A673 (cell line): ENCODE results near the gene NELL1. TPM values are rescaled to one million over a fixed set of nuclear protein-coding genes. Genes with fewer than 3 reads are reported as not detected.

ENCODE experiments used
- BruUV-seq: library from RNA; stranded (reverse); fragments of 400-500 nt; replicated peaks from 2 replicates; lab custom pipeline; 2021; lab: Mats Ljungman, UMichigan
- CTCF ChIA-PET: fragments of 300-600 bp; sonication (Branson Sonifier 250); formaldehyde crosslinking; loops from one replicate; lab custom pipeline; 2022; ENCODE audit warnings: antibody characterized with exemption; lab: Charles Lee
- POLR2A ChIA-PET: fragments of 300-600 bp; sonication (Branson Sonifier 250); formaldehyde crosslinking; loops from one replicate; lab custom pipeline; 2022; ENCODE audit warnings: antibody characterized with exemption; ENCODE audit not compliant: low non-redundant PET; lab: Charles Lee
- DNase-seq: peaks from one replicate; pipeline ENCODE4 v3.0.0-alpha.2; 2015; ENCODE audit warnings: low spot score
- H3K27ac ChIP-seq: fragments of 200-600 bp; sonication (generic); 2 replicates; pipeline ENCODE4 v1.5.1; 2016; ENCODE audit warnings: mixed run types, low read depth, mild to moderate bottlenecking, mixed read lengths, antibody characterized with exemption, low read length; ENCODE audit not compliant: poor library complexity, severe bottlenecking
- H3K27me3 ChIP-seq: fragments of 200-600 bp; sonication (generic); replicated peaks from 2 replicates; pipeline ENCODE4 v1.6.1; 2017; ENCODE audit warnings: mixed run types, low read depth, mild to moderate bottlenecking, mixed read lengths, antibody characterized with exemption, low read length; ENCODE audit not compliant: insufficient read depth, poor library complexity
- H3K36me3 ChIP-seq: fragments of 200-600 bp; sonication (generic); 2 replicates; pipeline ENCODE4 v1.6.1; 2016; ENCODE audit warnings: mixed run types, mild to moderate bottlenecking, mixed read lengths, antibody characterized with exemption, low read length; ENCODE audit not compliant: insufficient read depth, poor library complexity, severe bottlenecking
- H3K4me1 ChIP-seq: fragments of 200-600 bp; sonication (generic); 2 replicates; pipeline ENCODE4 v1.6.1; 2017; ENCODE audit warnings: mixed run types, mild to moderate bottlenecking, mixed read lengths, antibody characterized with exemption, low read length; ENCODE audit not compliant: insufficient read depth, poor library complexity, severe bottlenecking
- H3K4me3 ChIP-seq: fragments of 200-600 bp; sonication (generic); 2 replicates; pipeline ENCODE4 v1.5.1; 2016; ENCODE audit warnings: low read depth, mixed run types, mild to moderate bottlenecking, mixed read lengths, low read length; ENCODE audit not compliant: poor library complexity, severe bottlenecking
- H3K9me3 ChIP-seq: fragments of 200-600 bp; sonication (generic); 2 replicates; pipeline ENCODE4 v1.6.1; 2016; ENCODE audit warnings: mixed run types, low read depth, mild to moderate bottlenecking, mixed read lengths, antibody characterized with exemption, low read length; ENCODE audit not compliant: poor library complexity, severe bottlenecking
- CTCF ChIP-seq: fragments of 300-800, 200-600 bp; sonication (generic); conservative IDR thresholded peaks from 2 replicates; pipeline ENCODE4 v1.5.1; 2017; ENCODE audit warnings: low read depth, mild to moderate bottlenecking, antibody characterized with exemption, low read length, moderate library complexity, mixed read lengths
- EZH2 ChIP-seq: fragments of 200-600 bp; sonication (generic); IDR thresholded peaks from 2 replicates; pipeline ENCODE4 v1.6.1; 2017; ENCODE audit warnings: borderline replicate concordance, low read depth, mild to moderate bottlenecking, mixed read lengths, antibody characterized with exemption, low read length; ENCODE audit not compliant: poor library complexity, severe bottlenecking
- intact Hi-C: fragments of 100-400 bp; cut with micrococcal nuclease; formaldehyde crosslinking; loops from one replicate; pipeline ENCODE4 v1.10.0; 2022; ENCODE audit not compliant: unreplicated experiment
- total RNA-seq: library from RNA; stranded (reverse); gene quantifications from 2 replicates; pipeline ENCODE4 v1.2.3, GENCODE V29; 2021

Gene NELL1
- total RNA-seq, 1 experiment from 2014 or later: 0.32 TPM

GRCh38 chr11:20864628-20865027, 195.2 kb downstream of the NELL1 start:
- Histone ChIP-seq H3K4me1 (no peaks in the 10 kb centered on the region), H3K27me3 (no peaks in the 10 kb centered on the region), H3K27ac (no peak overlapping the region), H3K36me3 (no peaks in the 10 kb centered on the region), H3K9me3 (no peaks in the 10 kb centered on the region), H3K4me3 (no peak overlapping the region)
- CTCF ChIA-PET: no interaction called here
- POLR2A ChIA-PET: no interaction called here
- intact Hi-C loops: no loop called here
- no TSS peak for BruUV-seq
- TF ChIP-seq CTCF (no peak), EZH2 (no peak)
- DNase-seq: no peak

- ChIA-PET CTCF (no interaction called here), POLR2A (no interaction called here)
- no peaks in the 10 kb centered on the region for H3K36me3 ChIP-seq
- no peak overlapping the region for H3K27ac ChIP-seq
- no peaks in the 10 kb centered on the region for H3K27me3 ChIP-seq
- TF ChIP-seq EZH2 (no peak), CTCF (no peak)
- no peaks in the 10 kb centered on the region for H3K9me3 ChIP-seq
- DNase-seq: no peak
- H3K4me3 ChIP-seq: no peak overlapping the region
- no peaks in the 10 kb centered on the region for H3K4me1 ChIP-seq
- BruUV-seq: no TSS peak
- intact Hi-C loops: no loop called here
Observed at GRCh38 chr11:20865161-20865560, 195.8 kb downstream of the NELL1 start.

GRCh38 chr11:20869123-20869522, 199.7 kb downstream of the NELL1 start:
- ChIA-PET POLR2A (no interaction called here), CTCF (no interaction called here)
- Histone ChIP-seq H3K4me3 (no peak overlapping the region), H3K9me3 (no peaks in the 10 kb centered on the region), H3K36me3 (no peaks in the 10 kb centered on the region), H3K4me1 (no peaks in the 10 kb centered on the region), H3K27ac (no peak overlapping the region), H3K27me3 (no peaks in the 10 kb centered on the region)
- TF ChIP-seq CTCF (no peak), EZH2 (no peak)
- no peak for DNase-seq
- BruUV-seq: no TSS peak
- intact Hi-C loops: no loop called here
